Prostate gland (tissue), 2 donors: ENCODE data around the gene SULT1C4. TPM values are rescaled to one million over a fixed set of nuclear protein-coding genes. Genes with fewer than 3 reads are reported as not detected.

Experiments
- DNase-seq: peaks from one replicate; pipeline ENCODE4 v3.0.0-alpha.2; 2019; ENCODE audit warnings: low spot score
- H3K27ac ChIP-seq, 2 donors: fragments of 200-600 bp; sonication (generic); 2 replicates each; pipeline ENCODE4 v1.5.1; 2017 to 2019
- H3K27me3 ChIP-seq: fragments of 200-600 bp; sonication (generic); replicated peaks from 2 replicates; pipeline ENCODE4 v1.5.1; 2019; ENCODE audit not compliant: insufficient read depth
- H3K36me3 ChIP-seq, 2 donors: fragments of 200-600 bp; sonication (generic); 1 replicate in 1 of 2; 2 replicates in 1 of 2; pipeline versions ENCODE4 v1.5.1 to v1.8.1; 2017 to 2019
- H3K4me1 ChIP-seq: fragments of 200-600 bp; sonication (generic); replicated peaks from 2 replicates; pipeline ENCODE4 v1.5.1; 2019
- H3K4me3 ChIP-seq, 2 donors: fragments of 200-600 bp; sonication (generic); 2 replicates each; pipeline ENCODE4 v1.5.1; 2017 to 2019
- H3K9me3 ChIP-seq: fragments of 200-600 bp; sonication (generic); 2 replicates; pipeline ENCODE4 v1.5.1; 2017
- POLR2A ChIP-seq: fragments of 450-650 bp; IDR thresholded peaks from one replicate; pipeline ENCODE4 v1.6.1; 2016; ENCODE audit warnings: antibody characterized with exemption, mild to moderate bottlenecking
- POLR2AphosphoS5 ChIP-seq: sonication (generic); formaldehyde crosslinking; IDR thresholded peaks from one replicate; pipeline ENCODE4 v1.6.1; 2017; ENCODE audit warnings: antibody characterized with exemption
- WGBS: methylation state at CpG from one replicate; pipeline ENCODE4 v1.1.5; 2018; 5-methylcytosine and 5-hydroxymethylcytosine counted together
- intact Hi-C: fragments of 100-400 bp; cut with DNase I; formaldehyde crosslinking; loops from one replicate; pipeline ENCODE4 v1.14.2; 2022
- total RNA-seq, 2 donors: library from RNA; depleted of rRNA; stranded (reverse); fragments of >200 nt; gene quantifications; one replicate each; pipeline ENCODE4 v1.1.0, GENCODE V29; 2016
- TF ChIP-seq, protein P1 (sequence below), 4 experiments: fragments of 200-600 bp in 2 of 4; fragments of 450-650 bp in 2 of 4; sonication (generic) in 2 of 4; IDR thresholded peaks; 1 replicate in 3 of 4; 2 replicates in 1 of 4; pipeline ENCODE4 v1.5.1; 2016 to 2019; ENCODE audit warnings: antibody characterized with exemption in 4 of 4, mild to moderate bottlenecking in 2 of 4, moderate library complexity in 2 of 4

The SULT1C4 gene
- total RNA-seq, 2 donors from 2014 or later: 2.2 TPM; not detected in 1

DNA sequence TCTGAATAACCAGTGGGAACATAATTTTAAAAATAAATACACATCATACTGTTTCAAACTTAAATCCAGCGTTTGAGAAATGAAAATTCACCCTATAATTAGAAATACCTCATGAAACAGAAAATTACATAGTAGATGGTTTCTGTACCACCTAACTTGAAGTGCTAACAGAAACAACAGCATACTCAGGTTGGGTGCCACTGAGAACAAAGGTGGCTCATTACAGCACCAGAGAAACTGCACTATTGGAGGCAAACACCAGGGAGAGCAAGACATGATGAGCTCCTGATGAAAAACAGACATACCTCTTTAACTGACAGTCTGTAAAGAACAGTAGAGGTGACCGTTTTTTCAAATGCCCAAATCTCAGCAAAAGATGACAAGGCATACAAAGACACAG is 12.6 kb downstream of the SULT1C4 start:
- no peak for DNase-seq
- no peaks in the 10 kb centered on the region for H3K36me3 ChIP-seq
- intact Hi-C loops: no loop called here

DNA sequence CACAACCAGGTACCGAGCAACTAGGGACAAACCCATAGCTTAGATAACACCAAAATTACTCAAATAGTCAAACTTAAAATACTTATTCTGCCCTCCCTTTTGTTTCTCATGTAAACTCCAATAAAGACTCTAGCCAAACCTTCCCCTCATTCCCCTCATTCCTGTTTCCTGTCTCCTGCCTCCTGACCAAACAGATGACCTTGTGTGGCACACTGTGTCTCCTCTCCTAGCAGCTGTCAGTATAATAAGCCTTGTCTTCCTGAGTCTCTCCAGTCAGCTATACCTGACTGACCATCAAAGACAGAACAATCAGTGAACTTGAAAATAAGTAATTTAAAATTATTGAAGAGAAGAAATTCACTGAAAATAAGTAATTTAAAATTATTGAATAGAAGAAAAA is 14.3 kb downstream of the SULT1C4 start:
- H3K27ac ChIP-seq: no peak overlapping the region
- intact Hi-C loops: no loop called here
- DNase-seq: no peak
- H3K27me3 ChIP-seq: no peaks in the 10 kb centered on the region
- 82% methylated on average over 1 of the region's 1 CpG for WGBS
- no peaks in the 10 kb centered on the region for H3K9me3 ChIP-seq
- TF ChIP-seq, protein P1, sequence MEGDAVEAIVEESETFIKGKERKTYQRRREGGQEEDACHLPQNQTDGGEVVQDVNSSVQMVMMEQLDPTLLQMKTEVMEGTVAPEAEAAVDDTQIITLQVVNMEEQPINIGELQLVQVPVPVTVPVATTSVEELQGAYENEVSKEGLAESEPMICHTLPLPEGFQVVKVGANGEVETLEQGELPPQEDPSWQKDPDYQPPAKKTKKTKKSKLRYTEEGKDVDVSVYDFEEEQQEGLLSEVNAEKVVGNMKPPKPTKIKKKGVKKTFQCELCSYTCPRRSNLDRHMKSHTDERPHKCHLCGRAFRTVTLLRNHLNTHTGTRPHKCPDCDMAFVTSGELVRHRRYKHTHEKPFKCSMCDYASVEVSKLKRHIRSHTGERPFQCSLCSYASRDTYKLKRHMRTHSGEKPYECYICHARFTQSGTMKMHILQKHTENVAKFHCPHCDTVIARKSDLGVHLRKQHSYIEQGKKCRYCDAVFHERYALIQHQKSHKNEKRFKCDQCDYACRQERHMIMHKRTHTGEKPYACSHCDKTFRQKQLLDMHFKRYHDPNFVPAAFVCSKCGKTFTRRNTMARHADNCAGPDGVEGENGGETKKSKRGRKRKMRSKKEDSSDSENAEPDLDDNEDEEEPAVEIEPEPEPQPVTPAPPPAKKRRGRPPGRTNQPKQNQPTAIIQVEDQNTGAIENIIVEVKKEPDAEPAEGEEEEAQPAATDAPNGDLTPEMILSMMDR (IDR thresholded peaks at IDR 0.05): no peak
- TF ChIP-seq POLR2A (no peak), POLR2AphosphoS5 (no peak)
- no peak overlapping the region for H3K4me3 ChIP-seq
- H3K4me1 ChIP-seq: no peaks in the 10 kb centered on the region
- H3K36me3 ChIP-seq: no peaks in the 10 kb centered on the region

More for the DNA sequence above, 12.6 kb downstream of the SULT1C4 start:
- no peaks in the 10 kb centered on the region for H3K4me1 ChIP-seq
- no peak for TF ChIP-seq POLR2A
- TF ChIP-seq, protein P1 (IDR thresholded peaks at IDR 0.05): no peak
- TF ChIP-seq POLR2AphosphoS5: no peak
- H3K4me3 ChIP-seq: no peak overlapping the region
- H3K27me3 ChIP-seq: no peaks in the 10 kb centered on the region
- no peaks in the 10 kb centered on the region for H3K9me3 ChIP-seq
- H3K27ac ChIP-seq: no peak overlapping the region
- WGBS: 92% methylated on average over 2 of the region's 2 CpGs

DNA sequence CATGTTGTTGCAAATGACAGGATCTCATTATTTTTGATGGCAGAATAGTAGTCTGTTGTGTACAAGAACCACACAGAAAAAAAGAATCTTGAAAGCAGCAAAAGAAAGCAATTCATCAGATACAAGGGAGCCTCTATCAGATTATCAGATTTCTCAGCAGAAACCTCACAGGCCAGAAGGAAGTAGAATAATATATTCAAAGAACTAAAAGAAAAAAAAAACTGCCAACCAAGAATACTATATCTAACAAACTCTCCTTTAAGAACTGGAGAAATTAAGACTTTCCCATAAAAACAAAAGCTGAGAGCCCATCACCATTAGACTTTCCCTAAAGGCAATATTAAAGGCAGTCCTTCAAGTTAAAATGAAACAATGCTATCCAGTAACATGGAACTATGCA is 15.4 kb downstream of the SULT1C4 start:
- Histone ChIP-seq H3K27me3 (no peaks in the 10 kb centered on the region), H3K36me3 (no peaks in the 10 kb centered on the region), H3K9me3 (no peaks in the 10 kb centered on the region), H3K4me3 (no peak overlapping the region), H3K4me1 (no peaks in the 10 kb centered on the region), H3K27ac (no peak overlapping the region)
- intact Hi-C loops: no loop called here
- TF ChIP-seq, protein P1 (IDR thresholded peaks at IDR 0.05): no peak
- no peak for TF ChIP-seq POLR2AphosphoS5
- no peak for TF ChIP-seq POLR2A
- DNase-seq: no peak

DNA sequence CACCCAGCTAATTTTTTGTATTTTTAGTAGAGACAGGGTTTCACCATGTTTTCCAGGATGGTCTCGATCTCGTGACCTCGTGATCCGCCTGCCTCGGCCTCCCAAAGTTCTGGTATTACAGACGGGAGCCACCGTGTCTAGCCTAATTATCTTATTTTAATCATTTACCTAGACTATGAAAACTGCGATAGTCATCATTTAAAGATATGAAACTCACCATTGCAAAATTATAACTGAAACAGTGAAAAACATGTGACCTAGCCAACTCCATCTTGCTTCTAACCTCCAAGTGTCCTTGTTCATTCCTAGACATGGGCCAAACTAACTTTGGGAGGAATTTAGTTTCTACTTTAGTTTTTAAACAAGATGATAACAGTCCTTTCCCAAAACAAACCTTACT is 17.4 kb downstream of the SULT1C4 start:
- H3K4me1 ChIP-seq: no peaks in the 10 kb centered on the region
- TF ChIP-seq POLR2A (no peak), POLR2AphosphoS5 (no peak)
- TF ChIP-seq, protein P1 (IDR thresholded peaks at IDR 0.05): no peak
- intact Hi-C loops: no loop called here
- H3K36me3 ChIP-seq: no peaks in the 10 kb centered on the region
- no peak for DNase-seq
- 97% methylated on average over 8 of the region's 8 CpGs for WGBS
- H3K27ac ChIP-seq: no peak overlapping the region
- no peak overlapping the region for H3K4me3 ChIP-seq
- H3K9me3 ChIP-seq: no peaks in the 10 kb centered on the region
- no peaks in the 10 kb centered on the region for H3K27me3 ChIP-seq

DNA sequence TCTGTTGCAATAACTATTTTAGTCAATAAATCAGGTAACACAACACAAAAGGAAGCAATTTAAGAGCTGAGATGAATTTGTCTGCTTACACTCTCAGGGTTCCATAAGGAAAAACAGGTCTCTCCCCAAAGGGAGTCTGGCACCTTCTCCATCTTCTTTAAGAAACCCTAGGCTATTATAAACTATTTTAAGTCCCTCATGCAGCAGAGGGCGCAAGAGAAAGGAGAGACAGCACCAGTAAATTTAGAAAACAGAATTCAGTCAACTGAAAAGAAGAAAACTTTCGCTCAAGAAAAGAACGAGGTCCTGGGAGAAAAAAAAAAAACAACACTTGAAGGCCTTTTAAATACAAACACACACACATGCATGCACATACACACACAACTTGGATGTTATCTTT is 19.1 kb downstream of the SULT1C4 start:
- intact Hi-C loops: no loop called here
- no peaks in the 10 kb centered on the region for H3K36me3 ChIP-seq
- 77% methylated on average over 3 of the region's 3 CpGs for WGBS
- no peak for DNase-seq
- no peaks in the 10 kb centered on the region for H3K4me1 ChIP-seq
- TF ChIP-seq POLR2AphosphoS5: no peak
- TF ChIP-seq, protein P1 (IDR thresholded peaks at IDR 0.05): no peak
- no peak for TF ChIP-seq POLR2A
- H3K27ac ChIP-seq: no peak overlapping the region
- no peaks in the 10 kb centered on the region for H3K9me3 ChIP-seq
- no peak overlapping the region for H3K4me3 ChIP-seq
- no peaks in the 10 kb centered on the region for H3K27me3 ChIP-seq
